ENCODE results near the gene DCXR. TPM values are rescaled to one million over a fixed set of nuclear protein-coding genes. Genes with fewer than 3 reads are reported as not detected.

Gene DCXR
- total RNA-seq, 1 donor from 2014 or later = 106 TPM

- Histone ChIP-seq H3K4me1 (no peaks in the 10 kb centered on the region), H3K27me3 (no peaks in the 10 kb centered on the region), H3K9me3 (no peaks in the 10 kb centered on the region), H3K27ac (no peak overlapping the region), H3K4me3 (no peak overlapping the region), H3K36me3 (peaks cover 0 to 97% of the 10 kb centered on the region in 2 donors)
- intact Hi-C loops (cut with DNase I) = no loop called here
- no peak for TF ChIP-seq CTCF (IDR thresholded peaks at IDR 0.05)
- TF ChIP-seq POLR2AphosphoS5 (IDR thresholded peaks at IDR 0.05; ENCODE audit: insufficient read depth in 1 of 2, low read depth in 1 of 2) = no peak
- TF ChIP-seq POLR2A (IDR thresholded peaks at IDR 0.05) = no peak
- no peak for DNase-seq (ENCODE audit: extremely low spot score in 2 of 2)
Observed at GRCh38 chr17:82084373-82085030, 47.0 kb upstream of the DCXR start.

GRCh38 chr17:82083533-82084359 lies 46.2 kb upstream of the DCXR start:
- Histone ChIP-seq H3K9me3 (no peaks in the 10 kb centered on the region), H3K4me3 (no peak overlapping the region), H3K27me3 (no peaks in the 10 kb centered on the region), H3K36me3 (peaks cover 0 to 97% of the 10 kb centered on the region in 2 donors), H3K27ac (no peak overlapping the region), H3K4me1 (no peaks in the 10 kb centered on the region)
- no peak for TF ChIP-seq POLR2AphosphoS5 (IDR thresholded peaks at IDR 0.05; ENCODE audit: insufficient read depth in 1 of 2, low read depth in 1 of 2)
- TF ChIP-seq CTCF (IDR thresholded peaks at IDR 0.05) = no peak
- no peak for TF ChIP-seq POLR2A (IDR thresholded peaks at IDR 0.05)
- intact Hi-C loops (cut with DNase I) = no loop called here
- DNase-seq (ENCODE audit: extremely low spot score in 2 of 2) = no peak

GRCh38 chr17:82083009-82083408 lies 45.5 kb upstream of the DCXR start:
- intact Hi-C loops (cut with DNase I) = no loop called here

GRCh38 chr17:82082456-82082855 lies 45.0 kb upstream of the DCXR start:
- intact Hi-C loops (cut with DNase I) = no loop called here

More at GRCh38 chr17:82083009-82083408, 45.5 kb upstream of the DCXR start:
- Histone ChIP-seq H3K4me1 (peaks cover 6% of the 10 kb centered on the region), H3K9me3 (no peaks in the 10 kb centered on the region), H3K4me3 (no peak overlapping the region), H3K27ac (no peak overlapping the region), H3K36me3 (peaks cover 0 to 94% of the 10 kb centered on the region in 2 donors), H3K27me3 (no peaks in the 10 kb centered on the region)
- DNase-seq (ENCODE audit: extremely low spot score in 2 of 2) = no peak
- TF ChIP-seq POLR2AphosphoS5 (IDR thresholded peaks at IDR 0.05; ENCODE audit: insufficient read depth in 1 of 2, low read depth in 1 of 2) (no peak), POLR2A (IDR thresholded peaks at IDR 0.05) (no peak), CTCF (IDR thresholded peaks at IDR 0.05) (no peak)

More at GRCh38 chr17:82082456-82082855, 45.0 kb upstream of the DCXR start:
- DNase-seq (ENCODE audit: extremely low spot score in 2 of 2) = no peak
- no peak for TF ChIP-seq POLR2AphosphoS5 (IDR thresholded peaks at IDR 0.05; ENCODE audit: insufficient read depth in 1 of 2, low read depth in 1 of 2)
- no peak for TF ChIP-seq CTCF (IDR thresholded peaks at IDR 0.05)
- no peak for TF ChIP-seq POLR2A (IDR thresholded peaks at IDR 0.05)
- Histone ChIP-seq H3K27ac (no peak overlapping the region), H3K27me3 (no peaks in the 10 kb centered on the region), H3K4me1 (peaks cover 11% of the 10 kb centered on the region), H3K9me3 (no peaks in the 10 kb centered on the region), H3K36me3 (peaks cover 0 to 88% of the 10 kb centered on the region in 2 donors), H3K4me3 (no peak overlapping the region)
